SW 1271 (cell line): ENCODE results near the gene TMEM59.
"Not testable (repeated sequence)": the region's sequence is repeated elsewhere in the genome, so short reads cannot be mapped to it uniquely, and the experiment has no call there.

Experiments
- DNase-seq, 2 experiments: peaks; one replicate each; lab custom pipeline; 2025; lab: John Stamatoyannopoulos, UW

Gene TMEM59

GRCh38 chr1:54052431-54052933 is 522 bp downstream of the TMEM59 start:
- DNase-seq = peak; percentile 14 to 43

DNA sequence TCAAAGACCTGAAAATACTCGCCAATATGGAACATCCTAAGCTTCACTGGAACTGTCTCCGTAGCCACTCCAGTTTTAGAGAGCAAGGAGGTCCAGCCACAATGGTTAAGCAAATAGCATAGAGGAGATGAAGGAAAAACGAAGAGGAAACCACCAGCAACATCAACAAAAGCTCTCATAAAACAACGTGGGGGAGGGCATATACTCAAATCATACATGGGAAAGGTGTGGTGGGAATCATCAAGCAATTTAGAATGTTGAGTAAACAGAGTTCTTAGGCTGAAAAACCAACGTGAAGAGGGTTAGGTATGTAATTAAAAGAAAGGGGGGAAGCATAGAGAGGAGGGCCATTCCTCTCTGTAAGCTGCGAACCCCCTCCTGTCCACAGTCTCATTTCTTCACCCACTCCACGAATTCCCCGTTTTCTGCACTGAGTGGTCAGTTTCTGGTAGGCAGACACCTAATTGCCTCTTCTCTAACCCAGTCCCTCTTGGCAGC is 1.0 kb downstream of the TMEM59 start:
- no peak for DNase-seq

DNA sequence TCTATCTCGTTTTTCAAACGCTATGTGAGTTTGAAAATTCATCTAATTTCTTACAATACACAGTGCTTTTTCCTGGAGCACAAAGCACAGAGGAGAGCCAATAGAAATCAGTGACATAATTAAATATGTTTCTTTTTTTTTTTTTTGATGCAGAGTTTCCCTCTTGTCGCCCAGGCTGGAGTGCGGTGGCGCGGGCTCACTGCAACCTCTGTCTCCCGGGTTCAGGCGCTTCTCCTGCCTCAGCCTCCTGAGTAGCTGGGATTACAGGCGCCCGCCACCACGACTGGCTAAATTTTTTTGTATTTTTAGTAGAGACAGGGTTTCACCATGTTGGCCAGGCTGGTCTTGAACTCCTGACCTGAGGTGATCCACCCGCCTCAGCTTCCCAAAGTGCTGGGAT is 2.6 kb downstream of the TMEM59 start:
- not testable (repeated sequence) for DNase-seq

GRCh38 chr1:54047384-54048305 is 5.4 kb downstream of the TMEM59 start:
- DNase-seq = no peak

DNA sequence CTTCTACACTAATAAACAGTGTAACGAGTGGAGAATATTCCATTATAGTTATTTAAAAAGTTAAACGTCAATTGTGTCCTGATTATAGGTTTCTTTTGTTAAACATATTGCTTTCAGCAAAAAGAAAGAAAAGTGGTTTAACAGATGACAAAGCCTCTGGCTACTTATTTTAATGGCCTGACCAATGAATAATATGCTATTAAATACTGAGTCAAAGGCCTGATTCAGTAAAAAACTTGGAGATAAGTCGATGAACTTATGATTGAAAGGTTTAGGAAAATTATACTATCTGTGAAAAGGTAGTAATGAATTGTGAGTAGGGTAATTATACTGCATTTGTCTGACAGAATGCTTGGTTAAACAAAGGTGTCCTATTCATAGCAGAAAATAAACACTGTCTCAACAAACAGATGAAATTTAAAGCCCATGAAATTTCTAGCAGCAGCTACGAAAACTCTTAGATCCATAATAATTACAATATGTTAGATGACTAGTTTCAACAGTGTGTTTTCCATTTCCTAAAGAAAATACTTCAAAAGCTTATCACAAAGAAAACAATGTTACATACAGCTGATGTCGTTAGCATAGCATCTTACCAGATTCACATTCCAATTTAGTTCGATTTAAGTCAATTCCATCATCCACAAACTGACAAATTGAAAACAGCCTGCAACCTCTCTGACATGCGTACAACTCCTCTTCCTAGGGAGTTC is 6.2 kb downstream of the TMEM59 start:
- DNase-seq = no peak

- no peak for DNase-seq
Observed at GRCh38 chr1:54045496-54045895, 7.5 kb downstream of the TMEM59 start.

DNA sequence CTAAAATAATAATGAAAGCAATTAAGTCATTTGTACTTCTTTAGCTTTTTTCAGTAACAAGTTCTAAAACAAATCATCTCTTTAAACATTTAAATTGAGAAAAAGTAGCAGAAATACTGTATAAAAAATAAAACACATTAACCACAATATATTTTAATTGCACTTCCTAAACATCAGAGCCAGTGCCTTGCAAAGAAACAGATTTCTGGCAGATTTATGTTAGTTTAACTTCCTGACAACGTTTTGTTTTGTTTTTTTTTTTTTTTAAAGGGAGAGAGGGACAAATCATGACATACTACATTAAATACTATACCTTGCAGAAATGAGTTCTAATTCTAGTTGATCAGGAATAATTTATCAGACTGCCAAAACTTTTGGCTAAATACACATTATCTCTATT is 11.2 kb downstream of the TMEM59 start:
- DNase-seq = no peak

DNA sequence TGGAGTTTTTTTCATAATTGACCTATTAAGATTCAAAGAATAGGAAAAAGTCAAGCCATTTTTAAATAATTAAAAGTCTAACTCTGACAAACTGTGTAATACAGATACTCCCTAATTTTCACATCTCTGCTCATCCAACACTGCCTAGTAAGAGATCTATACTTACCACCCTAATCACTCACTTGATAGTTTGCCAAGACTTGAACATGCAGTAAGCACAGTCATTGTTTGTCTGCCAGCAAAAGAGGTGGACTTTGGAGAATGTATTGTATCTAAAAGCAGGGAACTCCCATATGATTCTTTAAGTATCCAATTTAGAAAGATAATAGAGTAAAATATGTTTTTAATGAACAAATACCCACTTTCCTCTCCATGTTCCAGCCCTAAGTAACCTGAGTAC is 15.5 kb downstream of the TMEM59 start:
- DNase-seq = no peak

- no peak for DNase-seq
Observed at GRCh38 chr1:54028306-54029251, 24.4 kb downstream of the TMEM59 start.

DNA sequence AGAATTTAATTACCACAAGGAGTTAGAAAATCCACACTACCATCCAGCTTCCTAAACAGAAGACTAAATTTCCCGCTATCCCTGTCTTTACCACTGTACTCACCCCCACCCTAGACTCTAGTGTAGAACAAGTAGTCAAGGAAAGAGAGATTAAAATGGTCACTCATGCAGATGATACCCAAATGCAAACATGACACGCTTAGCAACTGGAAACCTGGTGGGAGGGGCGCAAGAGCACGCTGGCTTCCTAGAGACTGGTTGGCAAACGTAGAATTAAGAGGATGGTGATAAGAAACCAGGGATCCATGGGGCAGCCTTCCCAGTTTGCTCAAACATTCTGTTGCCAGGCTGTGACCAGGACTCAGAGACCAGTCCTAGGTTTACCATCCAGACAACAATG is 25.2 kb downstream of the TMEM59 start:
- DNase-seq = no peak

GRCh38 chr1:54024811-54025210 is 28.2 kb downstream of the TMEM59 start:
- DNase-seq = not testable (repeated sequence)

- no peak for DNase-seq
Observed at GRCh38 chr1:54024358-54024757, 28.6 kb downstream of the TMEM59 start.

DNA sequence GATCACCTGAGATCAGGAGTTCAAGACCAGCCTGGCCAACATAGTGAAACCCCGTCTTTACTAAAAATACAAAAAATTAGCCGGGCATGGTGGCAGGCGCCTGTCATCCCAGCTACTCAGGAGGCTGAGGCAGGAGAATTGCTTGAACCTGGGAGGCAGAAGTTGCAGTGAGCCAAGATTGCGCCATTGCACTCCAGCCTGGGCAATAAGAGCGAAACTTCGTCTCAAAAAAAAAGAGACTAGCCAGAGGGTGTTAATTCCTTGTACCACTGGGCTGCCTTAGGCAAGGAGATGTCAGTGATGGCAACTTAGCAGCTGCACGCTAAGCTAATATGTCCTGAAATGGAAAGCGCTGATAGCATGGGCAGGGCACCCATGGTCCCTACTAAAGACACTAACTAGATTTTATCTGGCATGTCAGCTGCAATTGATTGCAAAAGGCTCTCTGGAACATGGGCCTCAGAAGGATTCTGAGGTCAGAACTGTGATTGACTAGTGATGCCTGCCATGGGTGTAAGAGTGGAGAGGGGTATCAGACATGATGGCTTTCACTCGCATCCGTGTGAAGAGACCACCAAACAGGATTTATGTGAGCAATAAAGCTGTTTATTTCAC is 33.3 kb downstream of the TMEM59 start:
- DNase-seq = not testable (repeated sequence)

DNA sequence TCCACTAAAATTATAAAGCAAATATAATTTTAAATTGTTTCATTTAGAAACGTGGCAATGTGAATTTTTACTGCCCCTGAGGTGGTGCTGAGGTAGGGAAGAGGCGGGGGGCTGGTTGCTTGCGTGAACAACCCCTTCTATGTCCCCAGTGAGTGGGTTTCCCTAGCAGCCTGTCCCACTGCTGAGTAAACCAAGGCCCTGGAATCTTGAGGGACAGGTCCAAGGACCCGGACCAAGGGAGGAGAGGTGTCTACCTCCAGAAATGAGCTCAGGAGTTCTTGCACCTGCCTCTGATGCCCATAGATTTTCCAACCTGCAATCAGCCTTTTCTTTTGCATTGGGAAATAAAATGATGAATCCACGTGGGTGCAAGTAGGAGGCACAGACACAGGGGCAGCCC is 34.4 kb downstream of the TMEM59 start:
- DNase-seq = no peak

DNA sequence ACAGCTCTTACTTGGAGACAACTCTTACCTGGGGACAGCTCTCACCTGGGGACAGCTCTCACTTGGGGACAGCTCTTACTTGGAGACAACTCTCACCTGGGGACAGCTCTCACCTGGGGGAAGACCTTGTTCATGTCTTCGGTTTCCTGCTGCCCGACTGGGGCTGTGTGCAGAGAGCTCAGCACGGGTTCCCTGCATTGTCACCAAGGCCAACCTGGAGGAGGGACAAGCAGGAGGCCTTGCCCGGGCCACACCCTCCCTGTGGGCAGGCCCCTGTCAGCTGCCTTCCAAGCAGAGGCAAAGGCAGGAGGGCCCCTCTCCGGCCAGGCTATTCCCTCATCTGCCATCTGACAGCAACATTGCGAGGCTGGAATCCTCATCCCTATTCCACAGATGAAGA is 35.0 kb downstream of the TMEM59 start, which contains the start of gene LDLRAD1:
TSS of gene LDLRAD1 (minus strand) at position 208 of the 400 bp plus-strand sequence. CDS start at position 134, 74 bp downstream.
- DNase-seq = no peak

DNA sequence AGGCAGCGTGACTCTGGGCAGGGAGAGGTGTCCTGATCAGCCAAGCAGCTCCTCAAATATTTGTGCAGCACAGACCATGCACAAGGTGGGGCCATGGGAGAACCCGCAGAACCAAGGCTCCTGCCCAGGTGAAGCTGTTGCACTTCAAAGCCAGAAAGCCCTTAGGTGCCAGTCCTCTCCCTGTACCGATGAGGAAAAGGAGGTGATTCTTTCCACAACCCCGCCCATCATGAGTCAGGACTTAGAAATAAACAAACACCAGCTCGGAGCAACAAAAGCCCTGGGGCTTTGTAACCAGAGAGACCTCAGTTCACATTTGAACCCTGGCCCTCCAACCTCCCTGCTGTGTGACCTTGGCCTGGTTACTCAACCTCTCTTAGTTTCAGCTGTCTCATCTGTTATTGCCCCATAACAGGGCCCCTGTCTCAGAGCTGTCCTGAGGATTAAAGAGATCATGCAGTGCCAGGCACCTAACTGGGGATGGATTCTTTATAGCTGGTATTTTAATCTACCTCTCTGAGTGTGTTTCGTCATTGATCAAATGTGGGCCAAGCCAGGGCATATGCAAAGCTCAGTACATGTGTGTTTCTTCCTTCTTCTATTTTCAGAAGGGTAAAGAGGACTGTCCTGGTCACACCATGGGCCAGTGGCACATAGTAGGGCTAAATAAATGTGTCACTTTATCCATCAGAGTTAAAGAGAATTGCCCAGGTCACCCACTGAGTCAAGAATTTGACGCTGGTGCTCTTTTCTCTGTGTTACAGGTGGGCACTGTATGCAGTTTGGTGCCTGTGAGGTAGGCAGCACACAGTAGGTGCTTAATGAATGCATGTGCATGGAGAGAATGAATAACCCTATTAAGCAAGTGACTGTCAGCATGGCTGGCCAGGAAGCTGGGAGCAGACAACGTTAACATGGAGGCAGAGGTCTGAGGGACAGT is 36.4 kb downstream of the TMEM59 start:
- peak in 1 of 2 experiments; percentile 23 for DNase-seq

GRCh38 chr1:54014009-54014629 is 38.9 kb downstream of the TMEM59 start:
- no peak for DNase-seq

- no peak for DNase-seq
Observed at GRCh38 chr1:54013393-54014008, 39.5 kb downstream of the TMEM59 start.

DNA sequence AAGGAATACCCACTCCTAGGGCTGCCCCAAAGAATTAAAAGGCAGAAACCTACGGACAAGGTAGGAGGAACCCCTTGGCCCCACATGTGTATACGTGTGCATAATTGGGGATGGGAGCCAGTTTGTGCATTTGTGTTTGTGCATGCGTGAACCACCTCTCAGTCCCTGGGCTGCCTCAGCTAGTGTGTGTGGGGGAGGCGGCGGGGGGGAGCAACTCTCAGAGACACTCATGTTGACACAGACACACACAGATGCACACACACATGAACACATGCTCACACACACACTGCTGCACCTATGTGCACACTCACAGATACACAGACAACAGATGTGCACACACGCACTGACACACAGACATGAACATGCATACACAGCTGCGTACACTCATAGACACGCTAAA is 40.1 kb downstream of the TMEM59 start:
- no peak for DNase-seq
